ENCODE measurements around the gene NT5C. TPM values are rescaled to one million over a fixed set of nuclear protein-coding genes. Genes with fewer than 3 reads are reported as not detected.

NT5C gene
- total RNA-seq, 1 donor from 2014 or later = 81.6 TPM

GRCh38 chr17:75116737-75117136 is 14.8 kb downstream of the NT5C start:
- no peak for DNase-seq (ENCODE audit: low spot score)

- no peak for DNase-seq (ENCODE audit: low spot score)
Observed at GRCh38 chr17:75115555-75115954, 16.0 kb downstream of the NT5C start.

GRCh38 chr17:75114552-75115314 is 16.8 kb downstream of the NT5C start:
- DNase-seq (ENCODE audit: low spot score) = no peak

- DNase-seq (ENCODE audit: low spot score) = peak; percentile 94
Observed at GRCh38 chr17:75113798-75114551, 17.6 kb downstream of the NT5C start.

GRCh38 chr17:75111777-75112335 is 19.7 kb downstream of the NT5C start:
- no peak for DNase-seq (ENCODE audit: low spot score)

- DNase-seq (ENCODE audit: low spot score) = no peak
Observed at GRCh38 chr17:75110234-75110937, 21.2 kb downstream of the NT5C start.

DNA sequence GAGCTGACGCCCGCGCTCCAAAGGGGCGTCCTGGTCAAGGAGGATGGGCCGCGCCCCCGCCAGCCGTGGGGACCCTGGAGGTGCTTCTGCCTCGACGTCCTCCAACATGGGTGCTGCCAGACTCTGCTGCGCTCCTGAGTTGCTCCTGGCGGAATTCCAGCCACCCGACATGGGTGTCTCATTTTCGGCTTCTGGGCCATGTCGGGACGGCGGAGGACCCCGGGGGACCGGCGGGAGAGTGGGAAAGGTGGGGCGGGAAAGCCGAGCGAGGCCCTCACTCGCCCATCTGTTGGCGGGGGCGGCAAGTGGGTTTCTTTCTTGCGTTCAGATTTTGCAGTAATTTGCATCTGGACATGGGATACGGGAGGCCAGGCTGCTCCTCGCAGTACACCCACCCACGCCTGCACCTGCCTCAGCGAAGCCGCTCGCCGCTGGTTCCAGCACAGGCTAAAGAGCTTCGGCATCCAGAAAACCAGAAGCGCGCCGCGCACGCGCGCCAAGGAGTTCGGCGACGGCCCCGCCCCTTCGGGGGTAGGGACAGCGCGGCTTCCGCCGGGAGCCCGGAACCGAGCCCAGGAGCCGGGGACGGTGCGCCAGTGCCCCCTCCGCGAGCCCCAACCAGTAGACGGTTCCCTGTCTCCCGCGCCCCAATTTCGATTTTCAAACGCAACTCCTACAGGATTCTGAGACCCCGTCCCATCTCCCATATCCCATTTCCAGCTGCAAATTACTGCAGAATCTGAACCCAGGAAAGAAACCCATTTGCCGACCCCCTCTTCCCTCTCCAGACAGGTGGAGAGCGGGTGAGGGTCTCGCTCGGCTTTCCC is 21.9 kb downstream of the NT5C start, which contains the start of gene ARMC7:
ARMC7 (plus strand) TSS at position 563 of the 827 bp plus-strand sequence. CDS start 320 bp downstream, outside the sequence.
- DNase-seq (ENCODE audit: low spot score) = peak; percentile 93

GRCh38 chr17:75109046-75109406 is 22.5 kb downstream of the NT5C start:
- DNase-seq (ENCODE audit: low spot score) = no peak

- no peak for DNase-seq (ENCODE audit: low spot score)
Observed at GRCh38 chr17:75108193-75108592, 23.3 kb downstream of the NT5C start.

GRCh38 chr17:75105126-75106080 is 26.1 kb downstream of the NT5C start:
- peak; percentile 73 for DNase-seq (ENCODE audit: low spot score)

DNA sequence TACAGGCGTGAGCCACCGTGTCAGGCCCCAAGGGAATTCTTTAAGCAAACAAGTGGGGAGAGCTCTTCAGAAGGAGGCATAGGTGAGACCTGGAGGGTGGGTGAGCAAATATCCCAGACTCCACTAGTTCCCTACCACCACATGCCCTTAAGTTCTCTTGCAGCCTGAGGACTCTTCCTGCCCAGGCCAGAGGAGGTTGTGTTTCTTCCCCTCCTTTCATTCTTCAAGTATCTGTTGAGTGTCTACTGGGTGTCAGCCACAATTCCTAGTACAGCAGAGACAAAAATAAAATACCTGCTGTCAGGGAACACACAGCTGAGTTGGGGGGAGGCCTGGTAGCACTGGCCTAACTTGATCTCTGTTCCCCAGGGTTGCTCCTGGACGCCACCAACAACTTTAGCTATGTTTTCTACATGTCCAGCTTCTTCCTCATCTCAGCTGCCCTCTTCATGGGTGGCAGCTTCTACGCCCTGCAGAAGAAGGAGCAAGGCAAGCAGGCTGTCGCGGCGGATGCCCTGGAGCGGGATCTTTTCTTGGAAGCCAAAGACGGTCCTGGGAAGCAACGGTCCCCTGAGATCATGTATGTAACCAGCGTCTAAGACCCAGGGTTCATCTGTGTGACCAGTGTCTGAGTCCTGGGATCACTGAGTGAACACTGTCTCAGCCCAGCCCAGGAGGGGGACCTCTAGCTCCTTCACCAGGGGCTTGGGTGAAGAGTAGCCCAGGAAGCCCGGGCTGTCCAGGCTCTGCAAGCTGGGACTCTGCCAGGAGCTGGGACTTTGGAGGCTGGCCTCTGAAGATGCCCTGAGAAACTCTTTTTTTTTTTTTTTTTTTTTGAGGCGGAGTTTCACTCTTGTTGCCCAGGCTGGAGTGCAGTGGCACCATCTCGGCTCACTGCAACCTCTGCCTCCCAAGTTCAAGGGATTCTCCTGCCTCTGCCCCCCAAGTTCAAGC is 27.7 kb downstream of the NT5C start:
- no peak for DNase-seq (ENCODE audit: low spot score)

DNA sequence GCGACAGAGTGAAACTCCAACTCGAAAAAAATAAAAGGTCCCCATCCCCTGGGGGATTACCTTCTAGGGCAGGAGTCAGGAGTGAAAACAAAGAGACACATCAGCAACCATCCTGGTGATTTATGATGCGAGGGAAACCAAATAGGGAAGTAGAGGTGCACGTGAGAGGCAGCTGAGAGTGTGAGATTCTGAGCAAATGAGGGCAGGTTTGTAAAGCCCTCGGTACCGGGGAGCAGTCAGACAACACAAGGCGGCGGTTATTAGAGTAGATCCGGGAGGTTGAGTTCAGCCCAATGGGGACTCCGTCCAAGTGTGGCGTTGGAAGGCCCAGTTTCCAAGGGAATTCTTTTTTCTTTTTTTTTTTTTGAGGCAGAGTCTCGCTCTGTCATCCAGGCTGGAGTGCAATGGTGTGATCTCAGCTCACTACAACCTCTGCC is 29.1 kb downstream of the NT5C start:
- DNase-seq (ENCODE audit: low spot score) = no peak

- no peak for DNase-seq (ENCODE audit: low spot score)
Observed at GRCh38 chr17:75099881-75100595, 31.5 kb downstream of the NT5C start.

- DNase-seq (ENCODE audit: low spot score) = no peak
Observed at GRCh38 chr17:75098861-75099260, 32.7 kb downstream of the NT5C start.

DNA sequence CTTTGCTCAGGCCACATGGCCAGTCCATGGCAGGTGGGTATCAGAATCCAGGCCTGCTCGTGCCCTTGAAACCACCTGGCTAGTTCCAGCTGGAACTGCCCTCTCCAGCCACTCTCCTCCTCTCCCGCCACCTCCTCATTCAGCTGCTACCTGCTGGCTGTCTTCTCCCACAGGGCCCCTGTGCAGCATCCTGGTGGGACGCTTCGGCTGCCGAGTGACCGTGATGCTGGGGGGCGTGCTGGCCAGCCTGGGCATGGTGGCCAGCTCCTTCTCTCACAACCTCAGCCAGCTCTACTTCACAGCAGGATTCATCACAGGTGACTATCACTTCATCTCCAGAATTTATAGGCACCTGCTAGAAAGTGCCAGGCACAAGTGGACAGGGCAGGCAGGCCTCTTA is 33.7 kb downstream of the NT5C start:
- DNase-seq (ENCODE audit: low spot score) = no peak

- peak; percentile 86 for DNase-seq (ENCODE audit: low spot score)
Observed at GRCh38 chr17:75096082-75096625, 35.4 kb downstream of the NT5C start.

DNA sequence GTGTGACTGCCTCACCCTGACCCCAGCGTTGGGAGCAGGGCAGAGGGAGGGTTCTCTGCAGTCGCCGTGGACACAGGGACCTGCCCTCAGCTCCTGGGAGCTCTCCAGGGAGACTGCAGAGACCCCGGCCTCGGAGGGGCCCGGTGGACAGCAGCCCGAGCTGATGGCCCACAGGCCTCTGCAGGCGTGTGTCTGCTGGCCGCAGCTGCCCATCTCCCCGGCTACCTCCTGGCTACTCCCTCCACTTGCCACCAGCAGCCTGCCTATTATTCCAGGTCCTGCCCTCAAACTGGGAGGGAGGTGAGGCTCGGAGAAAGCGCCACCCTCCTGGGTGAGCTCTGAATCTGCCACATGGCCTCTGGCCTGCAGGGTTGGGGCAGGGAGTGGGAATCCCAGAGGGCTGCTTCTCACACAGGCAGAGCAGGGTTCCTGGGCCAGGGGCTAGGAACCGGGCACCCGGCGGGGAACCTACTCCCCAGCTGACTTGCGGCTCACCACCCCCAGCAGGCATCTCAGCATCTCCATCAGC is 36.6 kb downstream of the NT5C start:
- no peak for DNase-seq (ENCODE audit: low spot score)
